H9 (cell line): Measurements from ENCODE around the gene RABGEF1. TPM values are rescaled to one million over a fixed set of nuclear protein-coding genes. Genes with fewer than 3 reads are reported as not detected.

Experiments
- DNase-seq: peaks from one replicate; pipeline ENCODE4 v3.0.0-alpha.2; 2017
- H2AFZ ChIP-seq: one replicate; pipeline ENCODE4 v1.6.1; 2013; ENCODE audit warnings: mild to moderate bottlenecking, low read length, control low read depth, moderate library complexity
- H2AK5ac ChIP-seq: 2 replicates; pipeline ENCODE4 v1.6.1; 2013; ENCODE audit warnings: low read length, control low read depth, mixed read lengths; ENCODE audit not compliant: insufficient read length
- H2BK120ac ChIP-seq: one replicate; pipeline ENCODE4 v1.6.1; 2013; ENCODE audit warnings: low read depth, mild to moderate bottlenecking, low read length, control low read depth, inconsistent platforms; ENCODE audit not compliant: poor library complexity, severe bottlenecking
- H2BK12ac ChIP-seq: 2 replicates; pipeline ENCODE4 v1.6.1; 2013; ENCODE audit warnings: low read length, control low read depth, mixed read lengths, low read depth; ENCODE audit not compliant: insufficient read length
- H2BK15ac ChIP-seq: 2 replicates; pipeline ENCODE4 v1.6.1; 2013; ENCODE audit warnings: low read depth, low read length, control low read depth
- H2BK20ac ChIP-seq: one replicate; pipeline ENCODE4 v1.6.1; 2013; ENCODE audit warnings: low read depth, mild to moderate bottlenecking, low read length, control low read depth, inconsistent platforms; ENCODE audit not compliant: poor library complexity, severe bottlenecking
- H2BK5ac ChIP-seq: 2 replicates; pipeline ENCODE4 v1.6.1; 2013; ENCODE audit warnings: low read length, control low read depth, mixed read lengths; ENCODE audit not compliant: insufficient read length
- H3K14ac ChIP-seq: 2 replicates; pipeline ENCODE4 v1.6.1; 2013; ENCODE audit warnings: low read length, control low read depth; ENCODE audit not compliant: insufficient read depth
- H3K18ac ChIP-seq: 2 replicates; pipeline ENCODE4 v1.6.1; 2013; ENCODE audit warnings: low read depth, mild to moderate bottlenecking, mixed read lengths, low read length, control low read depth; ENCODE audit not compliant: insufficient read length
- H3K23ac ChIP-seq: 2 replicates; pipeline ENCODE4 v1.6.1; 2013; ENCODE audit warnings: low read length, control low read depth, mixed read lengths, low read depth; ENCODE audit not compliant: insufficient read length
- H3K23me2 ChIP-seq: 2 replicates; pipeline ENCODE4 v1.6.1; 2013; ENCODE audit warnings: low read depth, mild to moderate bottlenecking, mixed read lengths, low read length, control low read depth; ENCODE audit not compliant: insufficient read length, poor library complexity, severe bottlenecking
- H3K27ac ChIP-seq: 2 replicates; pipeline ENCODE4 v1.5.1; 2013; ENCODE audit warnings: low read length, control low read depth, mixed read lengths, low read depth; ENCODE audit not compliant: insufficient read length
- H3K27me3 ChIP-seq: 2 replicates; pipeline ENCODE4 v1.6.1; 2013; ENCODE audit warnings: low read length, control low read depth, inconsistent platforms; ENCODE audit not compliant: insufficient read depth
- H3K4ac ChIP-seq: 2 replicates; pipeline ENCODE4 v1.6.1; 2013; ENCODE audit warnings: low read depth, mild to moderate bottlenecking, control low read depth, inconsistent platforms, low read length, moderate library complexity
- H3K4me1 ChIP-seq: 2 replicates; pipeline ENCODE4 v1.6.1; 2013; ENCODE audit warnings: low read length, control low read depth, inconsistent platforms; ENCODE audit not compliant: insufficient read depth
- H3K4me2 ChIP-seq: 2 replicates; pipeline ENCODE4 v1.6.1; 2013; ENCODE audit warnings: low read length, control low read depth, mixed read lengths; ENCODE audit not compliant: insufficient read length, insufficient read depth
- H3K56ac ChIP-seq: 2 replicates; pipeline ENCODE4 v1.6.1; 2013; ENCODE audit warnings: low read depth, mild to moderate bottlenecking, mixed read lengths, low read length, control low read depth; ENCODE audit not compliant: insufficient read length
- H3K79me1 ChIP-seq: 2 replicates; pipeline ENCODE4 v1.6.1; 2013; ENCODE audit warnings: low read depth, mild to moderate bottlenecking, moderate library complexity, low read length, control low read depth, inconsistent platforms; ENCODE audit not compliant: insufficient read depth, poor library complexity, severe bottlenecking
- H3K79me2 ChIP-seq: 2 replicates; pipeline ENCODE4 v1.6.1; 2013; ENCODE audit warnings: low read length, control low read depth, inconsistent platforms; ENCODE audit not compliant: insufficient read depth
- H3K9ac ChIP-seq: 2 replicates; pipeline ENCODE4 v1.6.1; 2013; ENCODE audit warnings: low read length, control low read depth, mixed read lengths; ENCODE audit not compliant: insufficient read length; ENCODE audit errors: extremely low read depth
- H3K9me3 ChIP-seq: one replicate; pipeline ENCODE4 v1.6.1; 2013; ENCODE audit warnings: low read depth, low read length, inconsistent platforms; ENCODE audit not compliant: control insufficient read depth
- H3T11ph ChIP-seq: one replicate; pipeline ENCODE4 v1.6.1; 2013; ENCODE audit warnings: mild to moderate bottlenecking, low read length, control low read depth, inconsistent platforms
- H4K20me1 ChIP-seq: one replicate; pipeline ENCODE4 v1.6.1; 2013; ENCODE audit not compliant: control insufficient read depth, insufficient read length, insufficient read depth
- H4K5ac ChIP-seq: 2 replicates; pipeline ENCODE4 v1.6.1; 2013; ENCODE audit warnings: low read depth, mild to moderate bottlenecking, mixed read lengths, low read length, control low read depth; ENCODE audit not compliant: insufficient read length
- H4K8ac ChIP-seq: replicated peaks from 2 replicates; pipeline ENCODE4 v1.6.1; 2013; ENCODE audit warnings: low read length, control low read depth, mixed read lengths, low read depth; ENCODE audit not compliant: insufficient read length
- H4K91ac ChIP-seq: 2 replicates; pipeline ENCODE4 v1.6.1; 2013; ENCODE audit warnings: low read depth, mild to moderate bottlenecking, moderate library complexity, mixed read lengths, low read length, control low read depth; ENCODE audit not compliant: insufficient read length
- H3K27ac Mint-ChIP-seq, 3 experiments: 2 replicates in 2 of 3; 3 replicates in 1 of 3; pipeline ENCODE4 v1.8.0; 2020 to 2021; ENCODE audit warnings: mixed read lengths in 3 of 3, mild to moderate bottlenecking in 1 of 3, moderate library complexity in 1 of 3
- H3K27me3 Mint-ChIP-seq: 2 replicates; pipeline ENCODE4 v1.8.0; 2021; ENCODE audit warnings: low read depth, mild to moderate bottlenecking, moderate library complexity, mixed read lengths
- H3K36me3 Mint-ChIP-seq, 3 experiments: 2 replicates in 2 of 3; 3 replicates in 1 of 3; pipeline ENCODE4 v1.8.0; 2020 to 2021; ENCODE audit warnings: low read depth in 3 of 3, mixed read lengths in 3 of 3; ENCODE audit not compliant: insufficient read depth in 1 of 3
- H3K4me1 Mint-ChIP-seq, 2 experiments: 2 replicates each; pipeline ENCODE4 v1.8.0; 2020; ENCODE audit warnings: mixed read lengths in 2 of 2
- H3K4me3 Mint-ChIP-seq, 2 experiments: 2 replicates in 1 of 2; 3 replicates in 1 of 2; pipeline ENCODE4 v1.8.0; 2020 to 2021; ENCODE audit warnings: mild to moderate bottlenecking in 2 of 2, mixed read lengths in 2 of 2, moderate library complexity in 1 of 2
- H3K9me3 Mint-ChIP-seq, 2 experiments: 2 replicates in 1 of 2; 3 replicates in 1 of 2; pipeline ENCODE4 v1.8.0; 2020; ENCODE audit warnings: mild to moderate bottlenecking in 2 of 2, mixed read lengths in 2 of 2, moderate library complexity in 1 of 2
- CTCF ChIP-seq: fragments of 200-600 bp; sonication (generic); conservative IDR thresholded peaks from 3 replicates; pipeline ENCODE4 v1.8.0; 2021; ENCODE audit warnings: antibody characterized with exemption, mild to moderate bottlenecking
- WGBS: extraction: QIAGEN DNeasy Blood & Tissue Kit; methylation state at CpG from one replicate; pipeline ENCODE4 v1.1.7; 2013; ENCODE audit warnings: missing lambda C conversion rate, low lambda C conversion rate, mixed read lengths; ENCODE audit not compliant: insufficient read length; ENCODE audit errors: extremely low coverage; 5-methylcytosine and 5-hydroxymethylcytosine counted together
- total RNA-seq: library from RNA; stranded (reverse); gene quantifications from 2 replicates; pipeline ENCODE4 v1.2.1, GENCODE V29; 2021

Gene RABGEF1
- total RNA-seq, 1 experiment from 2014 or later, result 17.3 TPM

- Mint-ChIP-seq H3K4me3 (no peak overlapping the region), H3K9me3 (peaks cover 16 to 24% of the 10 kb centered on the region in 2 experiments), H3K36me3 (peaks cover 22 to 33% (median 32%) of the 10 kb centered on the region in 3 experiments), H3K4me1 (peaks cover 3 to 6% of the 10 kb centered on the region in 2 experiments; a peak in 2 of 4 replicates), H3K27me3 (peaks cover 2% of the 10 kb centered on the region), H3K27ac (peak overlapping the region in 1 of 3 experiments; percentile 80; a peak in 2 of 7 replicates)
- no peak overlapping the region for H3K18ac ChIP-seq
- no peak overlapping the region for H3K23ac ChIP-seq
- no peak overlapping the region for H2AK5ac ChIP-seq
- H4K20me1 ChIP-seq, result no peaks in the 10 kb centered on the region
- no peaks in the 10 kb centered on the region for H3K27me3 ChIP-seq
- no peak overlapping the region for H3K14ac ChIP-seq
- no CpG with 5 or more reads among the region's 6 CpGs for WGBS
- H3K79me2 ChIP-seq, result no peaks in the 10 kb centered on the region
- H3K27ac ChIP-seq, result no peak overlapping the region
- no peak overlapping the region for H2BK5ac ChIP-seq
- no peak overlapping the region for H4K5ac ChIP-seq
- no peak for DNase-seq
- no peak overlapping the region for H2BK120ac ChIP-seq
- no peak overlapping the region for H2BK12ac ChIP-seq
- no peak overlapping the region for H4K8ac ChIP-seq
- H2AFZ ChIP-seq, result no peak overlapping the region
- H3K4me1 ChIP-seq, result no peaks in the 10 kb centered on the region; the same call in 1 of the 2 replicates
- no peaks in the 10 kb centered on the region for H3K23me2 ChIP-seq
- H3T11ph ChIP-seq, result no peak overlapping the region
- no peak overlapping the region for H3K56ac ChIP-seq
- H4K91ac ChIP-seq, result no peak overlapping the region
- no peak overlapping the region for H3K9ac ChIP-seq
- H2BK15ac ChIP-seq, result no peak overlapping the region
- H2BK20ac ChIP-seq, result no peak overlapping the region
- no peak overlapping the region for H3K4ac ChIP-seq
- TF ChIP-seq CTCF, result no peak
- no peaks in the 10 kb centered on the region for H3K79me1 ChIP-seq
- no peaks in the 10 kb centered on the region for H3K9me3 ChIP-seq
- H3K4me2 ChIP-seq, result no peak overlapping the region
These were observed 6.5 kb upstream of the RABGEF1 start for GRCh38 chr7:66734006-66734405.
